Spleen (tissue), 11 donors: Measurements from ENCODE around the gene POLN. TPM values are rescaled to one million over a fixed set of nuclear protein-coding genes. Genes with fewer than 3 reads are reported as not detected.

Experiments used
- DNase-seq: peaks from one replicate; pipeline ENCODE4 v3.0.0-alpha.2; 2020
- H3K27ac ChIP-seq, 8 donors: fragments of 200-600 bp; sonication (generic) in 7 of 8; 1 replicate in 4 of 8; 2 replicates in 4 of 8; pipeline versions ENCODE4 v1.5.0 to v1.8.0; 2016 to 2021; ENCODE audit warnings: inconsistent platforms in 4 of 8, mild to moderate bottlenecking in 4 of 8, moderate library complexity in 1 of 8
- H3K27me3 ChIP-seq, 7 donors: fragments of 200-600 bp; sonication (generic) in 6 of 7; replicated peaks in 1 of 7; 1 replicate in 4 of 7; 2 replicates in 3 of 7; pipeline versions ENCODE4 v1.5.0 to v1.8.0; 2016 to 2021; ENCODE audit warnings: inconsistent platforms in 3 of 7, mild to moderate bottlenecking in 1 of 7
- H3K36me3 ChIP-seq, 6 donors: fragments of 200-600 bp; sonication (generic) in 5 of 6; 1 replicate in 4 of 6; 2 replicates in 2 of 6; pipeline versions ENCODE4 v1.5.0 to v1.8.0; 2016 to 2021; ENCODE audit warnings: inconsistent platforms in 2 of 6
- H3K4me1 ChIP-seq, 6 donors: fragments of 200-600 bp; sonication (generic) in 5 of 6; 1 replicate in 3 of 6; 2 replicates in 3 of 6; pipeline versions ENCODE4 v1.5.0 to v1.8.0; 2016 to 2021; ENCODE audit warnings: inconsistent platforms in 3 of 6
- H3K4me3 ChIP-seq, 8 donors: fragments of 200-600 bp; sonication (generic) in 7 of 8; 1 replicate in 4 of 8; 2 replicates in 4 of 8; pipeline versions ENCODE4 v1.5.0 to v1.8.0; 2016 to 2021; ENCODE audit warnings: inconsistent platforms in 4 of 8, mild to moderate bottlenecking in 4 of 8, moderate library complexity in 2 of 8
- H3K9me3 ChIP-seq, 8 donors: fragments of 200-600 bp; sonication (generic) in 7 of 8; 1 replicate in 4 of 8; 2 replicates in 4 of 8; pipeline versions ENCODE4 v1.5.0 to v1.8.0; 2016 to 2021; ENCODE audit warnings: inconsistent platforms in 4 of 8
- CTCF ChIP-seq, 11 experiments: fragments of 200-600 bp in 7 of 11; fragments of 450-650 bp in 4 of 11; sonication (generic) in 4 of 11; IDR thresholded peaks in 8 of 11; conservative IDR thresholded peaks in 3 of 11; 1 replicate in 7 of 11; 2 replicates in 4 of 11; pipeline versions ENCODE4 v1.4.0 to v1.8.0; 2016 to 2021; ENCODE audit warnings: antibody characterized with exemption in 11 of 11, inconsistent platforms in 4 of 11, mild to moderate bottlenecking in 1 of 11
- POLR2A ChIP-seq, 3 donors: fragments of 450-650 bp; IDR thresholded peaks; one replicate each; pipeline ENCODE4 v1.5.1; 2017; ENCODE audit warnings: antibody characterized with exemption in 3 of 3, mild to moderate bottlenecking in 1 of 3
- POLR2AphosphoS5 ChIP-seq, 3 donors: sonication (generic); formaldehyde crosslinking; IDR thresholded peaks; one replicate each; pipeline ENCODE4 v1.5.1; 2017; ENCODE audit warnings: antibody characterized with exemption in 3 of 3
- WGBS, 5 donors: extraction: QIAGEN DNeasy Blood & Tissue Kit in 3 of 5; methylation state at CpG; one replicate each; pipeline versions ENCODE4 v1.1.5 to v1.1.7; 2013 to 2018; 5-methylcytosine and 5-hydroxymethylcytosine counted together
- intact Hi-C: fragments of 100-400 bp; cut with DNase I; formaldehyde crosslinking; loops from one replicate; pipeline ENCODE4 v1.15.0; 2023; ENCODE audit warnings: low total_unique reads
- polyA plus RNA-seq, 3 donors: library from polyadenylated mRNA; stranded (reverse); fragments of 200-250 nt; gene quantifications; one replicate each; pipeline ENCODE4 v1.2.1, GENCODE V29; 2013
- total RNA-seq, 7 donors: library from RNA; depleted of rRNA in 3 of 7; stranded (reverse); fragments of >200 nt in 3 of 7; fragmentation: NEBNext Ultra II Directional in 4 of 7; extraction: Animal tissue kit (Norgen Biotek cat#: 25700) in 4 of 7; gene quantifications; one replicate each; pipeline versions ENCODE4 v1.1.0 to v1.2.1, GENCODE V29; 2016 to 2021
- donor health status: healthy with polysubstance abuse.
- donor health status: DM: no; HTN: no; CAD: no; lungs with moderate emphysema.
- donor health status: DM: no; HTN: no; CAD: no.
- donor health status: Bipolar disorder and iron deficiency.
- donor health status: healthy.
- donor health status: DM: no; HTN: no; CAD: no.
- donor health status: DM: yes; HTN: yes; CAD: no.

POLN gene
- total and polyA plus RNA-seq, 10 donors, result 1.2 to 3.5 (median 2.5) TPM

GRCh38 chr4:2284161-2284933 is 42.4 kb upstream of the POLN start:
- no peak overlapping the region for H3K27ac ChIP-seq
- H3K9me3 ChIP-seq, result no peaks in the 10 kb centered on the region
- intact Hi-C loops, result no loop called here
- 92 to 96% (median 94%) methylated on average over 17 to 23 of the region's 23 CpGs for WGBS, 5 donors
- no peaks in the 10 kb centered on the region for H3K27me3 ChIP-seq
- H3K4me1 ChIP-seq, result peaks cover 4 to 26% (median 18%) of the 10 kb centered on the region in 6 donors
- DNase-seq, result peak; percentile 66
- no peak overlapping the region for H3K4me3 ChIP-seq
- no peaks in the 10 kb centered on the region for H3K36me3 ChIP-seq
- TF ChIP-seq POLR2A (IDR thresholded peaks at IDR 0.05) (no peak), CTCF (IDR thresholded peaks at IDR 0.05 in 8 of 11, conservative IDR thresholded peaks at IDR 0.05 in 3 of 11) (no peak), POLR2AphosphoS5 (IDR thresholded peaks at IDR 0.05) (no peak)

- no peaks in the 10 kb centered on the region for H3K9me3 ChIP-seq
- H3K36me3 ChIP-seq, result no peaks in the 10 kb centered on the region
- DNase-seq, result peak; percentile 1
- TF ChIP-seq CTCF (IDR thresholded peaks at IDR 0.05 in 8 of 11, conservative IDR thresholded peaks at IDR 0.05 in 3 of 11) (no peak), POLR2AphosphoS5 (IDR thresholded peaks at IDR 0.05) (no peak), POLR2A (IDR thresholded peaks at IDR 0.05) (no peak)
- no peak overlapping the region for H3K27ac ChIP-seq
- H3K4me1 ChIP-seq, result peaks cover 4 to 24% (median 18%) of the 10 kb centered on the region in 6 donors
- 91 to 97% (median 92%) methylated on average over 3 of the region's 3 CpGs for WGBS, 5 donors
- H3K4me3 ChIP-seq, result no peak overlapping the region
- intact Hi-C loops, result no loop called here
- no peaks in the 10 kb centered on the region for H3K27me3 ChIP-seq
Observed at GRCh38 chr4:2283199-2283711, 41.3 kb upstream of the POLN start.

- H3K4me3 ChIP-seq, result peak overlapping the region in 1 of 8 donors; percentile 15
- 23 to 34% (median 26%) methylated on average over 7 to 10 of the region's 10 CpGs for WGBS, 5 donors
- peak in 1 of 3 donors; percentile 58 for TF ChIP-seq POLR2A (IDR thresholded peaks at IDR 0.05)
- peak in 9 of 11 experiments; percentile 11 to 42 (median 24) for TF ChIP-seq CTCF (IDR thresholded peaks at IDR 0.05 in 8 of 11, conservative IDR thresholded peaks at IDR 0.05 in 3 of 11)
- TF ChIP-seq POLR2AphosphoS5 (IDR thresholded peaks at IDR 0.05), result peak in 2 of 3 donors; percentile 77 to 94
- H3K9me3 ChIP-seq, result no peaks in the 10 kb centered on the region
- no peaks in the 10 kb centered on the region for H3K27me3 ChIP-seq
- H3K36me3 ChIP-seq, result no peaks in the 10 kb centered on the region
- H3K4me1 ChIP-seq, result peaks cover 4 to 24% (median 18%) of the 10 kb centered on the region in 6 donors
- intact Hi-C loops, result no loop called here
- peak overlapping the region; percentile 55 to 95 (median 68) for H3K27ac ChIP-seq
- DNase-seq, result peak; percentile 90
Observed at GRCh38 chr4:2281575-2282343, 39.8 kb upstream of the POLN start.
